GM12891 (cell line): ENCODE measurements around the gene CRB2.
A peak's percentile ranks its signal among the peaks of the same experiment; 100 is the strongest.
"Not testable (repeated sequence)": the region's sequence is repeated elsewhere in the genome, so short reads cannot be mapped to it uniquely, and the experiment has no call there.

ENCODE experiments used
- DNase-seq: peaks from one replicate; pipeline ENCODE4 v3.0.0; 2011; ENCODE audit warnings: low spot score; ENCODE audit not compliant: insufficient read length
- FAIRE-seq: peaks from 2 replicates; lab custom pipeline; 2011; peaks lifted over from hg19 to GRCh38; lab: Jason Lieb, UNC
- PAX5 ChIP-seq: IDR thresholded peaks from 2 replicates; pipeline ENCODE4 v1.6.1; 2011; ENCODE audit warnings: low read length, moderate library complexity, mild to moderate bottlenecking; ENCODE audit not compliant: insufficient read depth, severe bottlenecking
- POLR2A ChIP-seq: IDR thresholded peaks from 2 replicates; pipeline ENCODE4 v1.6.1; 2011; ENCODE audit warnings: low read depth, low read length, control low read depth
- POLR2AphosphoS5 ChIP-seq: IDR thresholded peaks from 2 replicates; pipeline ENCODE4 v1.6.1; 2011; ENCODE audit warnings: low read depth, low read length, control low read depth
- POU2F2 ChIP-seq: IDR thresholded peaks from 2 replicates; pipeline ENCODE4 v1.6.1; 2011; ENCODE audit warnings: low read depth, mild to moderate bottlenecking, control low read depth, low read length, moderate library complexity
- SPI1 ChIP-seq: IDR thresholded peaks from 2 replicates; pipeline ENCODE4 v1.6.1; 2011; ENCODE audit warnings: low read depth, low read length, control low read depth
- TAF1 ChIP-seq: IDR thresholded peaks from 2 replicates; pipeline ENCODE4 v1.6.1; 2011; ENCODE audit warnings: low read depth, low read length, control low read depth

CRB2 gene

GRCh38 chr9:123326662-123327093 is 29.3 kb upstream of the CRB2 start:
- peak; percentile 85 for FAIRE-seq

GRCh38 chr9:123327697-123328100 is 28.3 kb upstream of the CRB2 start:
- no peak for DNase-seq
- FAIRE-seq: no peak

More at GRCh38 chr9:123326662-123327093, 29.3 kb upstream of the CRB2 start:
- DNase-seq: no peak
- no peak for TF ChIP-seq PAX5
- 0 out of 2 replicates have a peak, but pooled peaks have one; percentile 41 for TF ChIP-seq POLR2A
- peak; percentile 90 for TF ChIP-seq TAF1
- TF ChIP-seq SPI1: peak; percentile 93
- no peak for TF ChIP-seq POLR2AphosphoS5

GRCh38 chr9:123329329-123329955 is 26.6 kb upstream of the CRB2 start:
- DNase-seq: no peak
- FAIRE-seq: peak; percentile 47
- TF ChIP-seq POLR2AphosphoS5 (no peak), POLR2A (no peak), POU2F2 (no peak), SPI1 (no peak), PAX5 (no peak), TAF1 (no peak)

More at GRCh38 chr9:123327697-123328100, 28.3 kb upstream of the CRB2 start:
- no peak for TF ChIP-seq PAX5
- no peak for TF ChIP-seq TAF1
- no peak for TF ChIP-seq POU2F2
- TF ChIP-seq POLR2A: no peak
- TF ChIP-seq POLR2AphosphoS5: no peak
- no peak for TF ChIP-seq SPI1

GRCh38 chr9:123331346-123332060 is 24.5 kb upstream of the CRB2 start:
- FAIRE-seq: no peak
- DNase-seq: no peak
- TF ChIP-seq POU2F2 (no peak), TAF1 (no peak), SPI1 (no peak), POLR2AphosphoS5 (no peak), POLR2A (no peak), PAX5 (no peak)

GRCh38 chr9:123333058-123333669 is 22.8 kb upstream of the CRB2 start:
- not testable (repeated sequence) for FAIRE-seq, DNase-seq

GRCh38 chr9:123334639-123335038 is 21.4 kb upstream of the CRB2 start:
- DNase-seq: no peak
- no peak for FAIRE-seq
- TF ChIP-seq POU2F2 (no peak), SPI1 (no peak), POLR2A (no peak), POLR2AphosphoS5 (no peak), TAF1 (no peak), PAX5 (no peak)

GRCh38 chr9:123335193-123335985 is 20.6 kb upstream of the CRB2 start:
- no peak for DNase-seq
- no peak for TF ChIP-seq PAX5
- TF ChIP-seq POLR2AphosphoS5: no peak
- TF ChIP-seq SPI1: peak; percentile 71
- FAIRE-seq: no peak

GRCh38 chr9:123335986-123336329 is 20.0 kb upstream of the CRB2 start:
- no peak for DNase-seq
- no peak for TF ChIP-seq PAX5
- TF ChIP-seq POLR2A: no peak
- no peak for TF ChIP-seq SPI1
- no peak for TF ChIP-seq TAF1
- no peak for TF ChIP-seq POU2F2
- TF ChIP-seq POLR2AphosphoS5: no peak
- FAIRE-seq: no peak

- TF ChIP-seq POLR2A: no peak
- no peak for TF ChIP-seq TAF1
- no peak for TF ChIP-seq POU2F2
- TF ChIP-seq POLR2AphosphoS5: no peak
- no peak for TF ChIP-seq SPI1
- no peak for TF ChIP-seq PAX5
- DNase-seq (no peak), FAIRE-seq (no peak)
These were observed 19.5 kb upstream of the CRB2 start for GRCh38 chr9:123336449-123336848.
